GM18951 (cell line): ENCODE results near the gene MSL3.
A peak's percentile ranks its signal among the peaks of the same experiment; 100 is the strongest.

Source experiments
- POLR2A ChIP-seq: IDR thresholded peaks from 4 replicates; pipeline ENCODE4 v1.6.1; 2011; ENCODE audit warnings: mild to moderate bottlenecking; ENCODE audit not compliant: insufficient read length, insufficient read depth; ENCODE audit errors: extremely low read depth
- in situ Hi-C: fragments of 300-500 bp; cut with MboI; formaldehyde crosslinking; loops from one replicate; pipeline ENCODE4 v1.12.0; 2022; ENCODE audit warnings: low sequenced_read_pairs, mixed read lengths, inconsistent platforms; ENCODE audit not compliant: unreplicated experiment

Gene MSL3

GRCh38 chrX:11770320-11770719 is 12.3 kb downstream of the MSL3 start:
- in situ Hi-C loops: loop anchor here (5.0 kb wide), 1 partner anchor 238 kb away; no protein-coding TSS in a partner anchor

DNA sequence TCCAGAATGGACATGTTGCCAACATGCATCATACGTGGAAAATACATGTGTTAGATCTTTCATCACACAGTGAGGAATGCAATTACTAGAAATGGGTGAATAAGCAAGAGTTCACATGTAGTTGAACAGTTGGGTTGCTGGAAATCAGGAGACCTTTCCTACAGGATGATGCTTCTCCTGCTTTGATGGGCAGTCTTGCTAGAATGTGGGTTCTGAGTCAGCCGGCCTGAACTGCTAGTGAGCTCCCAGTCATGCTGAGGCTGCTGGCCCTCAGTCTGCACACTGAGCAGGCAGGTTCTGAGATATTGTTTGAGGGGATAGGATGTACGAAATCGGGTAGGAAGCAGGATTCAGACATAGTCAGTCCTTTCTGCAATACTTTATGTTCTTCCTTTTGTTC is 20.2 kb downstream of the MSL3 start:
- in situ Hi-C loops: loop anchor here (25.0 kb wide), 1 partner anchor 641 kb away; no protein-coding TSS in a partner anchor
- TF ChIP-seq POLR2A: no peak

More at GRCh38 chrX:11770320-11770719, 12.3 kb downstream of the MSL3 start:
- TF ChIP-seq POLR2A: peak; percentile 15

DNA sequence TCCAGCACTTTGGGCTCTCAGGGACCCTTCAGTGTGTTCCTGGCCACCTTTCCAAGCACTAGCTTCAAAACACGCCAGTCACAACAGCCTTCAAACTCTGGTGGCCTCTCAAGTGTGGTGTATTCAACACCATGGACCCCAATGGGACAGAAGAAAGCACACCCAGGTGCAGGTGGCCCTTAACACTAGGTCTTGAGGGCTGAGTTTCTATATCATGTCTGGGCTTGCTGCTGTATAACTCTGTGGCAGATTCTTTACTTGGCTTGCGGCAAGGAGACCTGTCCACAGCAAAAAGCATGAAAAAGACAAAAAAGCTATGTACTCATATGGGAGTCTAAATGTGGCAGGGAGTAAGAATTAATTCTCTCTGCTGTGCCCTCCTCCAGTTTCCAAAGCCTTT is 23.1 kb downstream of the MSL3 start:
- TF ChIP-seq POLR2A: no peak
- in situ Hi-C loops: loop anchor here (10.0 to 25.0 kb wide), 2 partner anchors 124 to 644 kb away; no protein-coding TSS in a partner anchor

DNA sequence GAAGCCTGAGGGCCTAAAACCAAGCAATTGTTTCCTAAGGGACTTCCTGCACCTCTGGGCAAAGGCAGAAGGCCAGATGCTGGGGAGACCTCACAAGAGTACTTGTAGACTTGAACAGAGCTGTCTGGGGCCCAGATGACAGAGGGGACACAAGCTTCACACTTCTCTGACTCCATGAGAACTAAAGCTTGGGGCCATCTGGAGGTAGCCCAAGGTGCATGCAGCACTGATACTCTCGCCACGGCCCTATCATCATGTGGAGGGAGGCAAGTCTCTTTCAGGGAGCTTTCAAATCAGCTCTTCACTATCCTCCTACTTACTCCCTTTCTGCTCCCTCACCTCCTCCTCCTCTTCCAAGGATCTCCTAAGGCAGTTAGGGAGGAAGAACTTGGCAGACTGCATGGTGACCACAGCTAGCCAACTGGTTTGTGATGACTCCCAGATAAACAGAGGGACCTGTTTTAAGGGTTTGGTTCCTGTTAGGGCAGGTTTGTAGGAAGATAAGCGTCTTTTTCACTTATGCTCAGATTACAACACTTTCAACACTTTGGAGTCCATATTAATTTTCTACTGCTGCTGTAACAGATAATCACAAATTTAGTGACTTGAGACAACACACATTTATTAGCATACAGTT is 23.8 kb downstream of the MSL3 start:
- no peak for TF ChIP-seq POLR2A
- in situ Hi-C loops: loop anchor here (10.0 to 25.0 kb wide), 2 partner anchors 123 to 645 kb away; no protein-coding TSS in a partner anchor

DNA sequence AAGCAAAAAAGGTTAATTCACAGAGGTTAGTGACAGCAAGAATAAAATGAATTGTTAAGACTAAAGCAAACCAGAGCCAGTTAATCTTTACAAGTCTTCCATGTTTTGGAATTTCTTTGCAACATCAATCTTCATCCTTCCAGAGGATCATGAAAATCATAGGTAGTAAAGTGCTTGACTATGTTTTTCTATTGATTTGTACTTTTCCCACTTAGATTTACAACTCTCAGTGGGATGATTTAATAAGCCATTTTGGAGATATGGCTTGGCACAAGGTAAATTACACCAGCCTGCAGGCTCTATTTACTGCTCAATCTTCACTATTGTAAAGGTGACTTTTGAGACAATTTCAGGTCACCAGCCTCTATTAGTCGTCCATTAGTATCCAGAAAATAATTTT is 26.5 kb downstream of the MSL3 start:
- in situ Hi-C loops: loop anchor here (10.0 to 25.0 kb wide), 2 partner anchors 120 to 647 kb away; no protein-coding TSS in a partner anchor
- TF ChIP-seq POLR2A: no peak

DNA sequence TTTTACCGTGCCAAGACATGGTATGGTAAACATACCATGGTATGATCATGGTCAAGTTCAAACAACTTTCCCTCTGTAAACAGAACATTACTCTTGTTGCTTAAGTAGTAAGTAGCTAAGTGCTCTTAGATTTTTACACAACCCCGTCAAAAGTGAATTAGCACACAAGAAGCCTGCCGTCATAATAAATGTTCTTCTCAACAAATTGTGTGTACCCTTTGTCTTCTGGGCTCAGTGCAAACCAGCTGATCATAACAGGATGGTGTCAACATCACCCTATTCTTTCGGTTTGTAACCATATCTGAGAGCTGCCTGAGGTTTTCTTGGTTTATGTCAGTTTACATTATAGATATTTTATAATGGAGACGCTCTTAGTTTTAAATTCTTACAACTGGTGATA is 28.8 kb downstream of the MSL3 start:
- in situ Hi-C loops: loop anchor here (10.0 to 25.0 kb wide), 2 partner anchors 118 to 650 kb away; no protein-coding TSS in a partner anchor
- no peak for TF ChIP-seq POLR2A

- in situ Hi-C loops: loop anchor here (10.0 to 25.0 kb wide), 2 partner anchors 117 to 650 kb away; no protein-coding TSS in a partner anchor
- no peak for TF ChIP-seq POLR2A
Measured at GRCh38 chrX:11787564-11787963, 29.5 kb downstream of the MSL3 start.

- in situ Hi-C loops: loop anchor here (10.0 to 25.0 kb wide), 2 partner anchors 115 to 653 kb away; no protein-coding TSS in a partner anchor
- TF ChIP-seq POLR2A: no peak
Measured at GRCh38 chrX:11789809-11790208, 31.8 kb downstream of the MSL3 start.

DNA sequence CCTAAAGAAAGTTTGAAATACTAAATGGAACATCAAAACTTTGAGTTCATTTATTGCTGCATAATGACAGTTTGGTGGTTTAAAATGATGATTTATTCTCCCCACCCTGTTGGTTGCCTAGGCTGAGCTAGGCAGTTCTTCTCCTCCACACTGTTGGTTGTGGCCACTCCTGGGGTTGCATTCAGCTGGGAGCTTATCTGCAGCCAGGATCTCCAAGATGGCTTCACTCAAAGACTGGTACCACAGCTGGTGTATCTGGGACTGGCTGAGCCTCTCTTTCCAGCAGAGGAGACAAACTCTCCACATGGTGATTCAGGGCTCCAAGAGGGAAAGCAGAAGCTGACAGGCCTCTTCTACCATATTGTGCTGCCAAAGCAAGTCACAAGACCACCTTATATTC is 33.1 kb downstream of the MSL3 start:
- TF ChIP-seq POLR2A: no peak
- in situ Hi-C loops: loop anchor here (25.0 kb wide), 1 partner anchor 654 kb away; no protein-coding TSS in a partner anchor

- no peak for TF ChIP-seq POLR2A
- in situ Hi-C loops: loop anchor here (25.0 kb wide), 1 partner anchor 654 kb away; no protein-coding TSS in a partner anchor
Measured at GRCh38 chrX:11791537-11791936, 33.5 kb downstream of the MSL3 start.

DNA sequence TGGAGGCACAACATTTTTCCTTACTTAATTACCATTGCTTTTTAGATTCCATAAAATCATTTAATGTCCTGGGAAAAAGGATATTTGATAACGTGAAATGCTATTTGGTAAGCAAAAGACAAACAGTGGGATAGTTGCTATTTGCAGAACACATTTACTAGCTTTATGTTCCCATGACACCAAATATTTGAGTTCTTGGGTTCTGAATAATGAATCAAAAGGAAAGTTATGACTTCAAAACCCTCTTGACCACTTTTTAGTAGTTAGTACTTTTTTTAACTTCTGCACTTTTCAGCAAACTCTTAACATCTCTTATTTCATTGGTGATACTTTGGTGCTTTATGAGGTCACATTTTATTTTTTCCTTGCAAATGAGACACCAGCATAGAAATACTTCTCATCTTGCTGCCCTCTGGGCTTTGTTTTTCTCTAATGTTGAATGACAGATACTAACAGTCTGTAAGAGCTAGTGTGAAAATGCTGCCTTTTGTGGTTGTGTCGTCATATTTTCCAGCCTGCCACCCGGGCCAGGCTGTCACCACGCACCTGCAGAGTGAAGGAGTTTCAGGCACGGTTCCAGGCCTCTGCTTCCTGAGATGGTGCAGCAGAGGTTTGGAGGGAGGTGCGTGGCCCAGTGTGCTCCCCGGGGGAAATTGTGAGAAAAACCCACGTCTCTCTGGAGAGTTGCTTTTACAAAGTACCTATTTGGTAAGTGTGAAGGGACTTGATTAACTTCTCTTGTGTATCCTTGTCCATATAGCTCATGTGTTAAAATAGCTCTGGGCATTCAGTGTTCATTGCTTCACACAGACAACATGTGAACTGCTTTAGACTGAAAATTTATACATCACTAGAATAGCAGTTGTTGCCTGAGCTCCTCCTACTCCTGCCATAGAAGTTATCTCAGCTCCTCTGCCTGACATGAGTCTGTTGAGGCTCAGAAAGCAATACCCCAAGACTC is 34.7 kb downstream of the MSL3 start:
- peak; percentile 43 for TF ChIP-seq POLR2A
- in situ Hi-C loops: loop anchor here (25.0 kb wide), 1 partner anchor 655 kb away; no protein-coding TSS in a partner anchor

- in situ Hi-C loops: loop anchor here (25.0 kb wide), 1 partner anchor 656 kb away; no protein-coding TSS in a partner anchor
- no peak for TF ChIP-seq POLR2A
Measured at GRCh38 chrX:11793734-11794133, 35.7 kb downstream of the MSL3 start.

GRCh38 chrX:11813341-11813740 is 55.3 kb downstream of the MSL3 start:
- no peak for TF ChIP-seq POLR2A

More at GRCh38 chrX:11813341-11813740, 55.3 kb downstream of the MSL3 start:
- in situ Hi-C loops: no loop called here
